ENCODE results near the gene RFESD. TPM values are rescaled to one million over a fixed set of nuclear protein-coding genes. Genes with fewer than 3 reads are reported as not detected.
A peak's percentile ranks its signal among the peaks of the same experiment; 100 is the strongest.

Gene RFESD
- total RNA-seq (2021) (4.6 and 5.0 TPM in 2 replicates), Bru-seq, nascent RNA (percentile 44 among the genes with signal in this experiment), BruChase-seq, experiment 1, labeled RNA remaining after a 2-hour chase (percentile 44 among the genes with signal in this experiment), BruChase-seq, experiment 2, labeled RNA remaining after a 6-hour chase (percentile 39 among the genes with signal in this experiment)
- long read RNA-seq, transcript RFESD-202 (6 exons, 2,587 nt): major isoform, 5 of 9 reads
- long read RNA-seq, partial matches to known transcripts: 0 of 9 reads
- long read RNA-seq, other reads (novel, unspliced or antisense): 2 of 9 reads

- DNase-seq: peak; percentile 88 to 93
- ChIA-PET POLR2A (ENCODE audit: unreplicated experiment) (interaction anchor here (0.5 to 1.2 kb wide), 7 partner anchors 26 to 446 kb away, joined by 3 to 5 read pairs (median 4); partner anchors contain the start of gene RHOBTB3), CTCF (interaction anchor here (0.6 to 1.0 kb wide), 5 partner anchors 51 to 197 kb away, joined by 3 to 6 read pairs (median 5); no protein-coding TSS in a partner anchor)
- Histone ChIP-seq H3K4me3 (peak within 1 kb of the TSS; percentile 89), H2AFZ (peak within 1 kb of the TSS; percentile 99), H3K4me1 (replicated peaks; ENCODE audit: insufficient read depth) (peaks cover 16% of the 10 kb centered on the region), H3K27me3 (ENCODE audit: insufficient read depth, low read depth) (no peaks in the 10 kb centered on the region), H4K20me1 (ENCODE audit: insufficient read depth) (no peaks in the 10 kb centered on the region), H3K36me3 (ENCODE audit: low read depth) (no peaks in the 10 kb centered on the region), H3K27ac (peak within 1 kb of the TSS; percentile 75), H3K79me2 (ENCODE audit: low read depth) (no peaks in the 10 kb centered on the region), H3K9me2 (ENCODE audit: insufficient read depth) (0 out of 2 replicates have a peak, but pooled peaks cover 3% of the 10 kb centered on the region), H3K4me2 (peak within 1 kb of the TSS; percentile 99), H3F3A (ENCODE audit: insufficient read depth, low read depth) (peaks cover 29% of the 10 kb centered on the region), H3K9me3 (ENCODE audit: insufficient read depth, low read depth) (no peaks in the 10 kb centered on the region)
- TSS peak; percentile 94 for BruUV-seq (replicated peaks)
- intact Hi-C loops (cut with micrococcal nuclease; ENCODE audit: unreplicated experiment): loop anchor here (2.0 to 10.0 kb wide), 5 partner anchors 66 to 1531 kb away; partner anchors contain the start of genes ARSK, ELL2, RHOBTB3 and SKIC3
- TF ChIP-seq, protein P1, sequence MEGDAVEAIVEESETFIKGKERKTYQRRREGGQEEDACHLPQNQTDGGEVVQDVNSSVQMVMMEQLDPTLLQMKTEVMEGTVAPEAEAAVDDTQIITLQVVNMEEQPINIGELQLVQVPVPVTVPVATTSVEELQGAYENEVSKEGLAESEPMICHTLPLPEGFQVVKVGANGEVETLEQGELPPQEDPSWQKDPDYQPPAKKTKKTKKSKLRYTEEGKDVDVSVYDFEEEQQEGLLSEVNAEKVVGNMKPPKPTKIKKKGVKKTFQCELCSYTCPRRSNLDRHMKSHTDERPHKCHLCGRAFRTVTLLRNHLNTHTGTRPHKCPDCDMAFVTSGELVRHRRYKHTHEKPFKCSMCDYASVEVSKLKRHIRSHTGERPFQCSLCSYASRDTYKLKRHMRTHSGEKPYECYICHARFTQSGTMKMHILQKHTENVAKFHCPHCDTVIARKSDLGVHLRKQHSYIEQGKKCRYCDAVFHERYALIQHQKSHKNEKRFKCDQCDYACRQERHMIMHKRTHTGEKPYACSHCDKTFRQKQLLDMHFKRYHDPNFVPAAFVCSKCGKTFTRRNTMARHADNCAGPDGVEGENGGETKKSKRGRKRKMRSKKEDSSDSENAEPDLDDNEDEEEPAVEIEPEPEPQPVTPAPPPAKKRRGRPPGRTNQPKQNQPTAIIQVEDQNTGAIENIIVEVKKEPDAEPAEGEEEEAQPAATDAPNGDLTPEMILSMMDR (conservative IDR thresholded peaks at IDR 0.05): peak; percentile 36; the same call in 1 of the 2 replicates
- TF ChIP-seq EZH2 (IDR thresholded peaks at IDR 0.05; ENCODE audit: low read depth): no peak
Measured at GRCh38 chr5:95646569-95647431, at the start of gene RFESD. RFESD (plus strand) TSS chr5:95646777; CDS start chr5:95652272, 5,495 bp downstream.

DNA sequence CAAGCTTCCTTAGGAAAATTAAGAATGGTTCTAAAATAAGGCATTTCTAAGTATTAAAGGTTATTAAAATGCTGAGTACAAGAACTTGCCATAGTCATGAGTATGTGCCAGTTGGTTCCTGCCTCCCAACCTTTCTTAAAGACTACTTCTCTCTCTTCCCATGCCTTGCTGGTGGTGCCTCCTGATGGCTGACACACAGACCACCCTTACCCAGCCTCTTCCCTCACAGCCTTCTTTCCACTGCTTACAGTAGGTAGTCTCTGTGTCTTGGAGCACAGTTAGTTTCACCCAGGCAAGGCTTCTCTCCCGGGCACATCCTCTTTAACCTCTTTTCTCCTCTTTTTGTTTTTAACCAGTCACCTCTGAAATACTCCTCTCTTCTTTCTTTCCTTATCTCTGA, 47.3 kb upstream of the RFESD start:
- H3K9me2 ChIP-seq (ENCODE audit: insufficient read depth): no peaks in the 10 kb centered on the region
- no peaks in the 10 kb centered on the region for H4K20me1 ChIP-seq (ENCODE audit: insufficient read depth)
- POLR2A ChIA-PET (ENCODE audit: unreplicated experiment): no interaction called here
- intact Hi-C loops (cut with micrococcal nuclease; ENCODE audit: unreplicated experiment): no loop called here
- no peak overlapping the region for H3K27ac ChIP-seq
- DNase-seq: no peak
- H3K79me2 ChIP-seq (ENCODE audit: low read depth): no peaks in the 10 kb centered on the region
- no peaks in the 10 kb centered on the region for H3K4me1 ChIP-seq (replicated peaks; ENCODE audit: insufficient read depth)
- no peak overlapping the region for H3K4me3 ChIP-seq
- no TSS peak for BruUV-seq (replicated peaks)
- CTCF ChIA-PET: no interaction called here
- H3K27me3 ChIP-seq (ENCODE audit: insufficient read depth, low read depth): no peaks in the 10 kb centered on the region
- no peak overlapping the region for H3K4me2 ChIP-seq
- TF ChIP-seq, protein P1 (conservative IDR thresholded peaks at IDR 0.05): no peak
- no peak for TF ChIP-seq EZH2 (IDR thresholded peaks at IDR 0.05; ENCODE audit: low read depth)
- H3K36me3 ChIP-seq (ENCODE audit: low read depth): no peaks in the 10 kb centered on the region
- no peaks in the 10 kb centered on the region for H3K9me3 ChIP-seq (ENCODE audit: insufficient read depth, low read depth)
- no peak overlapping the region for H2AFZ ChIP-seq
- no peaks in the 10 kb centered on the region for H3F3A ChIP-seq (ENCODE audit: insufficient read depth, low read depth)

DNA sequence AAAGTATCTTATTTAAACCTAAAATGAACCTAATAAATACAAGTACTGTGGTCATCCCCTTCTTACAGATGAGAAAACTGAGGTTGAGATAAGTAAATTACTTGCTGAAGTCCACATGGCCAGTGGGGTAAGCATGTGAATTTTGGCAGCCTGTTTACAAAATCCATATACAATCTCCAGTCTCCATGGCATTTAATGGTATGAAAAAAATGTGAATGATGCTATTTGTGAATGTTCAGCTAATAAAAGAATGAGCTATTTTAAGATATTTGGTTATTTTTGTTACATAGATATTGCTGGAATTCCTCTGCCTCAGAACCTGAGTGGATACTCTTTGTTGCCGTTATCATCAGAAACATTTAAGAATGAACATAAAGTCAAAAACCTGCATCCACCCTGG, 46.0 kb upstream of the RFESD start:
- Histone ChIP-seq H3K4me2 (no peak overlapping the region), H3K27me3 (ENCODE audit: insufficient read depth, low read depth) (no peaks in the 10 kb centered on the region), H4K20me1 (ENCODE audit: insufficient read depth) (no peaks in the 10 kb centered on the region), H2AFZ (no peak overlapping the region), H3K79me2 (ENCODE audit: low read depth) (no peaks in the 10 kb centered on the region), H3K4me3 (no peak overlapping the region), H3K27ac (no peak overlapping the region), H3K9me3 (ENCODE audit: insufficient read depth, low read depth) (no peaks in the 10 kb centered on the region), H3K36me3 (ENCODE audit: low read depth) (no peaks in the 10 kb centered on the region), H3K4me1 (replicated peaks; ENCODE audit: insufficient read depth) (no peaks in the 10 kb centered on the region), H3K9me2 (ENCODE audit: insufficient read depth) (no peaks in the 10 kb centered on the region), H3F3A (ENCODE audit: insufficient read depth, low read depth) (no peaks in the 10 kb centered on the region)
- ChIA-PET CTCF (no interaction called here), POLR2A (ENCODE audit: unreplicated experiment) (no interaction called here)
- intact Hi-C loops (cut with micrococcal nuclease; ENCODE audit: unreplicated experiment): no loop called here
- TF ChIP-seq, protein P1 (conservative IDR thresholded peaks at IDR 0.05): no peak
- TF ChIP-seq EZH2 (IDR thresholded peaks at IDR 0.05; ENCODE audit: low read depth): no peak
- no peak for DNase-seq
- no TSS peak for BruUV-seq (replicated peaks)
